ENCODE measurements around the gene ZNF554. TPM values are rescaled to one million over a fixed set of nuclear protein-coding genes. Genes with fewer than 3 reads are reported as not detected.

The ZNF554 gene
- total and polyA plus RNA-seq, 7 experiments from 2014 or later, result 3.6 to 9.2 (median 5.8) TPM

- intact Hi-C loops (cut with micrococcal nuclease), result no loop called here
- CTCF ChIA-PET, result no interaction called here
- Mint-ChIP-seq H3K27me3 (no peaks in the 10 kb centered on the region), H3K36me3 (peaks cover 0 to 23% (median 4%) of the 10 kb centered on the region in 5 donors), H3K4me1 (peaks cover 0 to 3% (median 0%) of the 10 kb centered on the region in 7 donors), H3K4me3 (no peak overlapping the region), H3K27ac (peak overlapping the region in 1 of 9 donors; percentile 36), H3K9me3 (no peaks in the 10 kb centered on the region)
- Histone ChIP-seq H3K27me3 (ENCODE audit: control insufficient read depth in 2 of 2, insufficient read depth in 2 of 2, low read length in 2 of 2) (no peaks in the 10 kb centered on the region), H3K27ac (ENCODE audit: low read depth, low read length) (no peak overlapping the region), H3K4me1 (ENCODE audit: control insufficient read depth in 2 of 2, insufficient read depth in 2 of 2, low read length in 2 of 2) (no peaks in the 10 kb centered on the region), H3K4me3 (ENCODE audit: low read length) (no peak overlapping the region), H3K36me3 (ENCODE audit: control insufficient read depth in 2 of 3, insufficient read depth in 3 of 3, low read length in 3 of 3) (peaks cover 0 to 74% (median 0%) of the 10 kb centered on the region in 3 experiments), H3K9me3 (ENCODE audit: control insufficient read depth in 2 of 3, low read length in 3 of 3) (no peaks in the 10 kb centered on the region)
- ATAC-seq (no peak), DNase-seq (no peak)
- POLR2A ChIA-PET, result interaction anchor here (0.7 kb wide), 1 partner anchor 741 kb away, joined by 3 read pairs; no protein-coding TSS in a partner anchor
These were observed 23.6 kb upstream of the ZNF554 start for GRCh38 chr19:2795827-2796658.

GRCh38 chr19:2796659-2797266 is 22.9 kb upstream of the ZNF554 start:
- ChIA-PET POLR2A (interaction anchor here (0.7 kb wide), 1 partner anchor 740 kb away, joined by 3 read pairs; no protein-coding TSS in a partner anchor), CTCF (no interaction called here)
- no peak for DNase-seq
- H3K36me3 ChIP-seq (ENCODE audit: control insufficient read depth in 2 of 3, insufficient read depth in 3 of 3, low read length in 3 of 3), result peaks cover 0 to 75% (median 0%) of the 10 kb centered on the region in 3 experiments
- no peaks in the 10 kb centered on the region for H3K9me3 Mint-ChIP-seq
- H3K4me3 ChIP-seq (ENCODE audit: low read length), result no peak overlapping the region
- peaks cover 0 to 23% (median 5%) of the 10 kb centered on the region in 5 donors for H3K36me3 Mint-ChIP-seq
- no peaks in the 10 kb centered on the region for H3K27me3 Mint-ChIP-seq
- H3K4me1 Mint-ChIP-seq, result peaks cover 0 to 3% (median 0%) of the 10 kb centered on the region in 7 donors
- H3K4me1 ChIP-seq (ENCODE audit: control insufficient read depth in 2 of 2, insufficient read depth in 2 of 2, low read length in 2 of 2), result no peaks in the 10 kb centered on the region
- no peak overlapping the region for H3K27ac ChIP-seq (ENCODE audit: low read depth, low read length)
- ATAC-seq, result no peak
- intact Hi-C loops (cut with micrococcal nuclease), result no loop called here
- H3K9me3 ChIP-seq (ENCODE audit: control insufficient read depth in 2 of 3, low read length in 3 of 3), result no peaks in the 10 kb centered on the region
- H3K4me3 Mint-ChIP-seq, result no peak overlapping the region
- no peak overlapping the region for H3K27ac Mint-ChIP-seq
- H3K27me3 ChIP-seq (ENCODE audit: control insufficient read depth in 2 of 2, insufficient read depth in 2 of 2, low read length in 2 of 2), result no peaks in the 10 kb centered on the region

- Mint-ChIP-seq H3K27ac (no peak overlapping the region), H3K36me3 (peaks cover 0 to 23% (median 5%) of the 10 kb centered on the region in 5 donors), H3K4me3 (no peak overlapping the region), H3K4me1 (peaks cover 0 to 1% (median 0%) of the 10 kb centered on the region in 7 donors), H3K9me3 (no peaks in the 10 kb centered on the region), H3K27me3 (no peaks in the 10 kb centered on the region)
- no peak overlapping the region for H3K27ac ChIP-seq (ENCODE audit: low read depth, low read length)
- no peaks in the 10 kb centered on the region for H3K9me3 ChIP-seq (ENCODE audit: control insufficient read depth in 2 of 3, low read length in 3 of 3)
- ATAC-seq, result no peak
- ChIA-PET POLR2A (no interaction called here), CTCF (no interaction called here)
- H3K27me3 ChIP-seq (ENCODE audit: control insufficient read depth in 2 of 2, insufficient read depth in 2 of 2, low read length in 2 of 2), result no peaks in the 10 kb centered on the region
- intact Hi-C loops (cut with micrococcal nuclease), result no loop called here
- H3K4me1 ChIP-seq (ENCODE audit: control insufficient read depth in 2 of 2, insufficient read depth in 2 of 2, low read length in 2 of 2), result no peaks in the 10 kb centered on the region
- DNase-seq, result no peak
- H3K4me3 ChIP-seq (ENCODE audit: low read length), result no peak overlapping the region
- H3K36me3 ChIP-seq (ENCODE audit: control insufficient read depth in 2 of 3, insufficient read depth in 3 of 3, low read length in 3 of 3), result peaks cover 0 to 78% (median 0%) of the 10 kb centered on the region in 3 experiments
These were observed 22.4 kb upstream of the ZNF554 start for GRCh38 chr19:2797280-2797679.

DNA sequence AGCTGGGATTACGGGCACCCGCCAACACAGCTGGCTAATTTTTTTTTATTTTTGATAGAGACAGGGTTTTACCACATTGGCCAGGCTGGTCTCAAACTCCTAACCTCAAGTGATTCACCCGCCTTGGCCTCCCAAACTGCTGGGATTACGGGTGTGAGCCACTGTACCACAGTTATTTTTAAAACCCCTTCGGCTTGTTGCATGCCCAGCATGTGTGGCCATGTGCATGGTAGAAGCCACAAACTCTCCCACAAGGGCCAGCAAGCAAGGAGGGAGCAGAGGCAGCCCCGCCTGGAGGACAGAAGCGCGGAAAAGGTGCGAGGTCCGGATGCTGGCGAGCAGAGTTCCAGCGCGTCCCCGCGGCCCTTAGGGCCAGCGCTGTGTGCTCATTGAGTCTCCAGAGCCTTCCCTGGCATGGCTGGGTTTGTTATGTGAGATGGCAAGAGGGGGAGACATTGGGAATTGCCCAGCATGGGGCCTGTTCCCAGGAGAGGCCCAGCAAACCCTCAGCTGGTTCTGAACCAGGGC is 21.4 kb upstream of the ZNF554 start:
- no peak overlapping the region for H3K27ac Mint-ChIP-seq
- H3K27me3 Mint-ChIP-seq, result no peaks in the 10 kb centered on the region
- H3K9me3 ChIP-seq (ENCODE audit: control insufficient read depth in 2 of 3, low read length in 3 of 3), result no peaks in the 10 kb centered on the region
- peaks cover 0 to 80% (median 0%) of the 10 kb centered on the region in 3 experiments for H3K36me3 ChIP-seq (ENCODE audit: control insufficient read depth in 2 of 3, insufficient read depth in 3 of 3, low read length in 3 of 3)
- no peak overlapping the region for H3K4me3 ChIP-seq (ENCODE audit: low read length)
- H3K4me1 Mint-ChIP-seq, result peaks cover 0 to 6% (median 0%) of the 10 kb centered on the region in 7 donors
- H3K9me3 Mint-ChIP-seq, result no peaks in the 10 kb centered on the region
- intact Hi-C loops (cut with micrococcal nuclease), result no loop called here
- ATAC-seq, result no peak
- ChIA-PET POLR2A (no interaction called here), CTCF (no interaction called here)
- H3K27me3 ChIP-seq (ENCODE audit: control insufficient read depth in 2 of 2, insufficient read depth in 2 of 2, low read length in 2 of 2), result no peaks in the 10 kb centered on the region
- DNase-seq, result no peak
- no peak overlapping the region for H3K27ac ChIP-seq (ENCODE audit: low read depth, low read length)
- H3K36me3 Mint-ChIP-seq, result peaks cover 7 to 24% (median 10%) of the 10 kb centered on the region in 5 donors
- H3K4me3 Mint-ChIP-seq, result no peak overlapping the region
- no peaks in the 10 kb centered on the region for H3K4me1 ChIP-seq (ENCODE audit: control insufficient read depth in 2 of 2, insufficient read depth in 2 of 2, low read length in 2 of 2)

DNA sequence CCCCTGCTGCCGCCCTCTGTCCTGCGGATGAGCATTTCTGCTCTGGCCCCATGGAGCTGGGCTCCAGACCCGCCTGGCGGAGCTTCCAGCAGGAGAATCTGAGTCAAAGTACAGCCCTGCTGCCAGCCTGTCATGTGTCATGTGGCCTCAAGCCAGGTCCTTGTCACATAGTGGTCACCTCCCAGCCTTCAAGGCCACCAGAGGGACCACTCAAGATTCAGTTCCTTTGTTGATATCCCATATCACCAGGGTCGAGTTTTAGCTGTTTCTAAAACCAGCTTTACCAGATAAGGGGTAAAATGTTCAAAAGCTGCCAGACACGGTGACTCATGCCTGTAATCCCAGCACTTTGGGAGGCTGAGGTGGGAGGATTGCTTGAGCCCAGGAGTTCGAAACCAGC is 20.9 kb upstream of the ZNF554 start:
- ChIA-PET POLR2A (no interaction called here), CTCF (no interaction called here)

GRCh38 chr19:2799273-2800020 is 20.2 kb upstream of the ZNF554 start:
- Mint-ChIP-seq H3K36me3 (peaks cover 7 to 19% (median 10%) of the 10 kb centered on the region in 5 donors), H3K27me3 (no peaks in the 10 kb centered on the region), H3K27ac (no peak overlapping the region), H3K9me3 (no peaks in the 10 kb centered on the region), H3K4me1 (peaks cover 0 to 6% (median 0%) of the 10 kb centered on the region in 7 donors), H3K4me3 (no peak overlapping the region)
- Histone ChIP-seq H3K4me1 (ENCODE audit: control insufficient read depth in 2 of 2, insufficient read depth in 2 of 2, low read length in 2 of 2) (no peaks in the 10 kb centered on the region), H3K27ac (ENCODE audit: low read depth, low read length) (no peak overlapping the region), H3K4me3 (ENCODE audit: low read length) (no peak overlapping the region), H3K27me3 (ENCODE audit: control insufficient read depth in 2 of 2, insufficient read depth in 2 of 2, low read length in 2 of 2) (no peaks in the 10 kb centered on the region), H3K36me3 (ENCODE audit: control insufficient read depth in 2 of 3, insufficient read depth in 3 of 3, low read length in 3 of 3) (peaks cover 0 to 85% (median 0%) of the 10 kb centered on the region in 3 experiments), H3K9me3 (ENCODE audit: control insufficient read depth in 2 of 3, low read length in 3 of 3) (no peaks in the 10 kb centered on the region)
- ChIA-PET CTCF (no interaction called here), POLR2A (interaction anchor here (0.5 kb wide), 1 partner anchor 96 kb away, joined by 4 read pairs; no protein-coding TSS in a partner anchor)
- intact Hi-C loops (cut with micrococcal nuclease), result no loop called here
- DNase-seq, result no peak
- ATAC-seq, result no peak

More for the DNA sequence above, 20.9 kb upstream of the ZNF554 start:
- H3K27ac Mint-ChIP-seq, result no peak overlapping the region
- Histone ChIP-seq H3K9me3 (ENCODE audit: control insufficient read depth in 2 of 3, low read length in 3 of 3) (no peaks in the 10 kb centered on the region), H3K4me1 (ENCODE audit: control insufficient read depth in 2 of 2, insufficient read depth in 2 of 2, low read length in 2 of 2) (no peaks in the 10 kb centered on the region), H3K36me3 (ENCODE audit: control insufficient read depth in 2 of 3, insufficient read depth in 3 of 3, low read length in 3 of 3) (peaks cover 0 to 84% (median 0%) of the 10 kb centered on the region in 3 experiments), H3K27ac (ENCODE audit: low read depth, low read length) (no peak overlapping the region), H3K4me3 (ENCODE audit: low read length) (no peak overlapping the region), H3K27me3 (ENCODE audit: control insufficient read depth in 2 of 2, insufficient read depth in 2 of 2, low read length in 2 of 2) (no peaks in the 10 kb centered on the region)
- no peak for ATAC-seq
- H3K27me3 Mint-ChIP-seq, result no peaks in the 10 kb centered on the region
- H3K9me3 Mint-ChIP-seq, result no peaks in the 10 kb centered on the region
- intact Hi-C loops (cut with micrococcal nuclease), result no loop called here
- H3K36me3 Mint-ChIP-seq, result peaks cover 7 to 20% (median 8%) of the 10 kb centered on the region in 5 donors
- peaks cover 0 to 6% (median 0%) of the 10 kb centered on the region in 7 donors for H3K4me1 Mint-ChIP-seq
- no peak for DNase-seq
- no peak overlapping the region for H3K4me3 Mint-ChIP-seq
